Osteoblast (primary cell): ENCODE data around the gene NIM1K. TPM values are rescaled to one million over a fixed set of nuclear protein-coding genes. Genes with fewer than 3 reads are reported as not detected.
A peak's percentile ranks its signal among the peaks of the same experiment; 100 is the strongest.

Source experiments
- DNase-seq: peaks from one replicate; pipeline ENCODE4 v3.0.0; 2011; ENCODE audit warnings: low spot score, mixed read lengths; ENCODE audit not compliant: insufficient read length; ENCODE audit errors: missing footprints
- H2AFZ ChIP-seq: 2 replicates; pipeline ENCODE4 v1.6.0; 2011; ENCODE audit warnings: mild to moderate bottlenecking, low read length
- H3K27ac ChIP-seq: 2 replicates; pipeline ENCODE4 v1.5.1; 2011; ENCODE audit warnings: mild to moderate bottlenecking, low read depth, low read length, moderate library complexity
- H3K27me3 ChIP-seq: 2 replicates; pipeline ENCODE4 v1.6.0; 2012; ENCODE audit warnings: mild to moderate bottlenecking, control low read depth, inconsistent platforms, low read length, moderate library complexity; ENCODE audit not compliant: insufficient read depth
- H3K36me3 ChIP-seq: 2 replicates; pipeline ENCODE4 v1.5.1; 2011; ENCODE audit warnings: mild to moderate bottlenecking, low read length, control low read depth, moderate library complexity; ENCODE audit not compliant: insufficient read depth
- H3K4me1 ChIP-seq: 2 replicates; pipeline ENCODE4 v1.5.1; 2011; ENCODE audit warnings: mild to moderate bottlenecking, low read length, control low read depth, moderate library complexity; ENCODE audit not compliant: insufficient read depth
- H3K4me2 ChIP-seq: 2 replicates; pipeline ENCODE4 v1.6.0; 2011; ENCODE audit warnings: mild to moderate bottlenecking, low read length; ENCODE audit not compliant: insufficient read depth
- H3K4me3 ChIP-seq: fragments of 200-600 bp; sonication (generic); 3 replicates; pipeline ENCODE4 v1.5.1; 2012; ENCODE audit warnings: mild to moderate bottlenecking, low read length, inconsistent platforms; ENCODE audit not compliant: insufficient read depth
- H3K79me2 ChIP-seq: 2 replicates; pipeline ENCODE4 v1.6.0; 2012; ENCODE audit warnings: mild to moderate bottlenecking, low read length, control low read depth, inconsistent platforms; ENCODE audit not compliant: insufficient read depth
- H3K9me3 ChIP-seq: 2 replicates; pipeline ENCODE4 v1.5.1; 2011; ENCODE audit warnings: low read depth, low read length, control low read depth
- H4K20me1 ChIP-seq: 2 replicates; pipeline ENCODE4 v1.6.0; 2012; ENCODE audit warnings: mild to moderate bottlenecking, low read length, control low read depth; ENCODE audit not compliant: insufficient read depth
- total RNA-seq: library from RNA; depleted of rRNA; stranded (reverse); fragments of >200 nt; gene quantifications from 2 replicates; pipeline ENCODE4 v1.2.3, GENCODE V29; 2012
- TF ChIP-seq, protein P1 (sequence below): IDR thresholded peaks from 2 replicates; pipeline ENCODE4 v1.5.1; 2011; ENCODE audit warnings: mild to moderate bottlenecking, low read depth, low read length, moderate library complexity; ENCODE audit errors: extremely low read depth

The NIM1K gene
- total RNA-seq, 1 donor, result 1.1 TPM

GRCh38 chr5:43192558-43193180, 644 bp downstream of the NIM1K start:
- H3K4me1 ChIP-seq, result peaks cover 23% of the 10 kb centered on the region
- TF ChIP-seq, protein P1, sequence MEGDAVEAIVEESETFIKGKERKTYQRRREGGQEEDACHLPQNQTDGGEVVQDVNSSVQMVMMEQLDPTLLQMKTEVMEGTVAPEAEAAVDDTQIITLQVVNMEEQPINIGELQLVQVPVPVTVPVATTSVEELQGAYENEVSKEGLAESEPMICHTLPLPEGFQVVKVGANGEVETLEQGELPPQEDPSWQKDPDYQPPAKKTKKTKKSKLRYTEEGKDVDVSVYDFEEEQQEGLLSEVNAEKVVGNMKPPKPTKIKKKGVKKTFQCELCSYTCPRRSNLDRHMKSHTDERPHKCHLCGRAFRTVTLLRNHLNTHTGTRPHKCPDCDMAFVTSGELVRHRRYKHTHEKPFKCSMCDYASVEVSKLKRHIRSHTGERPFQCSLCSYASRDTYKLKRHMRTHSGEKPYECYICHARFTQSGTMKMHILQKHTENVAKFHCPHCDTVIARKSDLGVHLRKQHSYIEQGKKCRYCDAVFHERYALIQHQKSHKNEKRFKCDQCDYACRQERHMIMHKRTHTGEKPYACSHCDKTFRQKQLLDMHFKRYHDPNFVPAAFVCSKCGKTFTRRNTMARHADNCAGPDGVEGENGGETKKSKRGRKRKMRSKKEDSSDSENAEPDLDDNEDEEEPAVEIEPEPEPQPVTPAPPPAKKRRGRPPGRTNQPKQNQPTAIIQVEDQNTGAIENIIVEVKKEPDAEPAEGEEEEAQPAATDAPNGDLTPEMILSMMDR, result no peak
- peak overlapping the region; percentile 88 for H3K4me2 ChIP-seq
- no peaks in the 10 kb centered on the region for H3K27me3 ChIP-seq
- H2AFZ ChIP-seq, result peak overlapping the region; percentile 79
- H3K36me3 ChIP-seq, result no peaks in the 10 kb centered on the region
- no peaks in the 10 kb centered on the region for H3K79me2 ChIP-seq
- H4K20me1 ChIP-seq, result no peaks in the 10 kb centered on the region
- peak overlapping the region; percentile 65 for H3K4me3 ChIP-seq
- H3K27ac ChIP-seq, result peak overlapping the region; percentile 91
- H3K9me3 ChIP-seq, result no peaks in the 10 kb centered on the region
- peak; percentile 61 for DNase-seq

DNA sequence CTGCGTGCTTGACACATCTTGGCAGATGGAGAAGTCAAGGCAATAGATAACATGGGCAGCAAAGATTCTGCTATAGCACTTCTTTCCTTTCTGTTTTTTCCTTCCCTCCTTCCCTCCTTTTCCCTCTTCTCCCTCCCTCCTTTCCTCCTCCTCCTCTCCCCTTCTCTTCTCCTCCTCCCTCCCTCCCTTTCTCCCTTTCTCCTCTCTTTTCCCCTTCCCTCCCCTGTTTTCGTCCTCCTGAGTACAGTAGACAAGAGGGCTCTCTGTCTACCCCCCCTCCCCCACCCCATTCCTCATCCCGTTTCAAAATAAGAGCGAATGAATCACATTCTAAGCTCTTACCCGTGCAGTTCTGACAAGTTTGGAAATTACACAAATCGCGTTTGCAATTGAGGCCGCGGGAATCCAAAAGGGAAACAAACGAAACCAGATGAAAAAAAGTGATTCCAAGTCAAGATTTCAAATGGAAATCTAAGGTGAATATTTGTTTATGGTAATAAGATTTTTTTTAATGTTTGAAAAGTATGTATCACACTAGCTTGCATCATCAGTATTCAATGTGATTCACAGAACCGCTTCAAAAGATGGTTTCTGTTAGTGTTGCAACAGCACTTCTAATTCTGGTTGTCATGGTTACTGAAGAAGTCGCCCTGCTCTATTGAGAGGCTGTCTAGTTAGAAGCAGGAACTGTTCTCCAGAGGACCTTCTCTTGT, 1.3 kb downstream of the NIM1K start:
- peak overlapping the region; percentile 65 for H3K4me3 ChIP-seq
- peak; percentile 95 for DNase-seq
- H3K36me3 ChIP-seq, result no peaks in the 10 kb centered on the region
- H3K27me3 ChIP-seq, result no peaks in the 10 kb centered on the region
- peaks cover 23% of the 10 kb centered on the region for H3K4me1 ChIP-seq
- H3K27ac ChIP-seq, result peak overlapping the region; percentile 91
- H3K4me2 ChIP-seq, result peak overlapping the region; percentile 88
- H2AFZ ChIP-seq, result peak overlapping the region; percentile 79
- H3K79me2 ChIP-seq, result no peaks in the 10 kb centered on the region
- TF ChIP-seq, protein P1, result no peak
- no peaks in the 10 kb centered on the region for H4K20me1 ChIP-seq
- H3K9me3 ChIP-seq, result no peaks in the 10 kb centered on the region

- peak overlapping the region; percentile 79 for H2AFZ ChIP-seq
- H3K36me3 ChIP-seq, result no peaks in the 10 kb centered on the region
- peak overlapping the region; percentile 91 for H3K27ac ChIP-seq
- H3K4me3 ChIP-seq, result peak overlapping the region; percentile 65
- no peaks in the 10 kb centered on the region for H4K20me1 ChIP-seq
- H3K4me1 ChIP-seq, result peaks cover 23% of the 10 kb centered on the region
- H3K27me3 ChIP-seq, result no peaks in the 10 kb centered on the region
- H3K9me3 ChIP-seq, result no peaks in the 10 kb centered on the region
- H3K4me2 ChIP-seq, result peak overlapping the region; percentile 88
- no peak for DNase-seq
- TF ChIP-seq, protein P1, result no peak
- no peaks in the 10 kb centered on the region for H3K79me2 ChIP-seq
These were observed 1.9 kb downstream of the NIM1K start for GRCh38 chr5:43193894-43194265.

GRCh38 chr5:43195670-43196265, 3.7 kb downstream of the NIM1K start:
- Histone ChIP-seq H3K36me3 (no peaks in the 10 kb centered on the region), H3K9me3 (no peaks in the 10 kb centered on the region), H4K20me1 (no peaks in the 10 kb centered on the region), H3K27ac (no peak overlapping the region), H3K27me3 (no peaks in the 10 kb centered on the region), H2AFZ (no peak overlapping the region), H3K4me2 (no peak overlapping the region), H3K4me1 (peaks cover 23% of the 10 kb centered on the region), H3K4me3 (no peak overlapping the region), H3K79me2 (no peaks in the 10 kb centered on the region)
- TF ChIP-seq, protein P1, result no peak
- no peak for DNase-seq
